ENCODE measurements around the gene PCDHGA3.
A peak's percentile ranks its signal among the peaks of the same experiment; 100 is the strongest.

GRCh38 chr5:141359790-141360426 lies 16.3 kb downstream of the PCDHGA3 start, which contains the start of gene PCDHGB2:
- peak; percentile 65 for TF ChIP-seq CTCF (IDR thresholded peaks at IDR 0.05)
- no peak for TF ChIP-seq RELA (CRISPR knock-in tag; IDR thresholded peaks at IDR 0.05; ENCODE audit: borderline replicate concordance)
- TF ChIP-seq FOXK1 (CRISPR knock-in tag; IDR thresholded peaks at IDR 0.05) = no peak
- TF ChIP-seq NR3C1 (CRISPR knock-in tag; conservative IDR thresholded peaks at IDR 0.05; ENCODE audit: low read depth) = no peak
- no peak for TF ChIP-seq SP1 (CRISPR knock-in tag; conservative IDR thresholded peaks at IDR 0.05)
- TF ChIP-seq MAX (CRISPR knock-in tag; IDR thresholded peaks at IDR 0.05) = no peak
- no peak for TF ChIP-seq E2F5 (CRISPR knock-in tag; IDR thresholded peaks at IDR 0.05)
